ENCODE results near the gene ZNF557.
"Not testable (repeated sequence)": the region's sequence is repeated elsewhere in the genome, so short reads cannot be mapped to it uniquely, and the experiment has no call there.

DNA sequence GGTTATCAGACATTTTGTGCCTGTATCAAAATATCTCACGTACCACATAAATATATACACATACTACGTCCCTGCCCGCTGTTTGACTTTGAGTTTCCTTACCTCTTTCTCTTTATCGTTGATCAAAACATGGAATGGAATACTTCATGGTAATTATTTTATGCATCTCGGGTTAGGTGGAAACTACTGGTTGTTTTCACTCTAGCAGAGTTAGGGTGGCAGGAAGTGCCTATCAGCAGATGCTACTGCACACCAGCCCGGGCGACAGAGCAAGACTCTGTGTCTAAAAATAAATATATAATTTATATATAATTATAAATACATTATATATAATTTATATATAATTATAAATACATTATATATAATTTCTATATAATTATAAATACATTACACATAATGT lies 16.6 kb upstream of the ZNF557 start:
- TF ChIP-seq POLR2A (IDR thresholded peaks at IDR 0.05; ENCODE audit: low read depth, low read length); POLR2AphosphoS5 (IDR thresholded peaks at IDR 0.05; ENCODE audit: low read depth, low read length); SPI1 (IDR thresholded peaks at IDR 0.05; ENCODE audit: low read depth, low read length); PAX5 (IDR thresholded peaks at IDR 0.05; ENCODE audit: insufficient read depth, low read length, severe bottlenecking); TAF1 (IDR thresholded peaks at IDR 0.05; ENCODE audit: low read depth, low read length); POU2F2 (IDR thresholded peaks at IDR 0.05; ENCODE audit: low read depth, low read length): not testable (repeated sequence)
